Osteoblast (primary cell): ENCODE data around the gene TNF. TPM values are rescaled to one million over a fixed set of nuclear protein-coding genes. Genes with fewer than 3 reads are reported as not detected.
A peak's percentile ranks its signal among the peaks of the same experiment; 100 is the strongest.

Experiments
- DNase-seq: peaks from one replicate; pipeline ENCODE4 v3.0.0; 2011; ENCODE audit warnings: low spot score, mixed read lengths; ENCODE audit not compliant: insufficient read length; ENCODE audit errors: missing footprints
- H2AFZ ChIP-seq: 2 replicates; pipeline ENCODE4 v1.6.0; 2011; ENCODE audit warnings: mild to moderate bottlenecking, low read length
- H3K27ac ChIP-seq: 2 replicates; pipeline ENCODE4 v1.5.1; 2011; ENCODE audit warnings: mild to moderate bottlenecking, low read depth, low read length, moderate library complexity
- H3K27me3 ChIP-seq: 2 replicates; pipeline ENCODE4 v1.6.0; 2012; ENCODE audit warnings: mild to moderate bottlenecking, control low read depth, inconsistent platforms, low read length, moderate library complexity; ENCODE audit not compliant: insufficient read depth
- H3K36me3 ChIP-seq: 2 replicates; pipeline ENCODE4 v1.5.1; 2011; ENCODE audit warnings: mild to moderate bottlenecking, low read length, control low read depth, moderate library complexity; ENCODE audit not compliant: insufficient read depth
- H3K4me1 ChIP-seq: 2 replicates; pipeline ENCODE4 v1.5.1; 2011; ENCODE audit warnings: mild to moderate bottlenecking, low read length, control low read depth, moderate library complexity; ENCODE audit not compliant: insufficient read depth
- H3K4me2 ChIP-seq: 2 replicates; pipeline ENCODE4 v1.6.0; 2011; ENCODE audit warnings: mild to moderate bottlenecking, low read length; ENCODE audit not compliant: insufficient read depth
- H3K4me3 ChIP-seq: fragments of 200-600 bp; sonication (generic); 3 replicates; pipeline ENCODE4 v1.5.1; 2012; ENCODE audit warnings: mild to moderate bottlenecking, low read length, inconsistent platforms; ENCODE audit not compliant: insufficient read depth
- H3K79me2 ChIP-seq: 2 replicates; pipeline ENCODE4 v1.6.0; 2012; ENCODE audit warnings: mild to moderate bottlenecking, low read length, control low read depth, inconsistent platforms; ENCODE audit not compliant: insufficient read depth
- H3K9me3 ChIP-seq: 2 replicates; pipeline ENCODE4 v1.5.1; 2011; ENCODE audit warnings: low read depth, low read length, control low read depth
- H4K20me1 ChIP-seq: 2 replicates; pipeline ENCODE4 v1.6.0; 2012; ENCODE audit warnings: mild to moderate bottlenecking, low read length, control low read depth; ENCODE audit not compliant: insufficient read depth
- total RNA-seq: library from RNA; depleted of rRNA; stranded (reverse); fragments of >200 nt; gene quantifications from 2 replicates; pipeline ENCODE4 v1.2.3, GENCODE V29; 2012
- TF ChIP-seq, protein P1 (sequence below): IDR thresholded peaks from 2 replicates; pipeline ENCODE4 v1.5.1; 2011; ENCODE audit warnings: mild to moderate bottlenecking, low read depth, low read length, moderate library complexity; ENCODE audit errors: extremely low read depth

Gene TNF
- total RNA-seq, 1 donor, result not detected

DNA sequence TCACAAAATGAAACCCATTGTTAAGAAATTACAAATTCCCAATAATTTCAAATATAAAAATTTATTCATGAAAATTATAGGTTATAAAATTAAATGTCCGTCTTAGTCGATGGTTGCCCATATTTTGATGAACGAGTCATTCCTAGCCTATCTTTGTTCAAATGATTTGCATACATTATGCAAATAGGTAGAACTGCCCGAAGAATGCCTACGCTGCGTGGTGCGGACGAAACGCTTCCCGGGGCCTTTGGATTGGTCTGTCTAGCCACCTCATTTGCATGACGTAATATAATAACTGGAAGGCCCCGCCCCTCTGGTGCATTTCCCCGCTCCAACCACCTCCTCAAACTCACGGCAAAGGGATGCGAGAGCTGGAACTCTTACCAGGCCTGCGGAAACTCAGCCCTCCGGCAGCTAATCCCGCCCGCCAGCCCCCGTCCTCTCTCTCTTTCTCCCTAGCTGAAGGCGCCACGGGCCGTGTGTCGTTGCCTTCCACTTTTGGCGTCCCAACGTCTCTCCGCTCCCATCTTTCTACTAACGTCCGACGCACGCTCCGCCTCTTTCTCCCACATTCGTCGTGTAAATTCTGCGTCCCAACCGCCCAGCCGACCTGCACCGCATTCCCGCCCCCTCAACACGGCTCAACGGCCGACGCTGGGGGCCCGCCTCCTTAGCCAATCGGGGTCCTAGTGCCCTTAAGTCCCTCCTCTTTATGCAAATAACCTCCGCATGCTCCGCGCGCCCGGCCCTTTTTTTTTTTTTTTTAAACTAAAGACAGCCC lies 44.6 kb downstream of the TNF start:
- DNase-seq, result peak; percentile 98
- Histone ChIP-seq H3K4me3 (peak overlapping the region; percentile 99), H2AFZ (peak overlapping the region; percentile 96), H3K4me1 (peaks cover 18% of the 10 kb centered on the region), H4K20me1 (peaks cover 34% of the 10 kb centered on the region), H3K36me3 (peaks cover 27% of the 10 kb centered on the region), H3K79me2 (peaks cover 43% of the 10 kb centered on the region), H3K9me3 (no peaks in the 10 kb centered on the region), H3K27me3 (no peaks in the 10 kb centered on the region), H3K27ac (peak overlapping the region; percentile 99), H3K4me2 (peak overlapping the region; percentile 89)
- TF ChIP-seq, protein P1, sequence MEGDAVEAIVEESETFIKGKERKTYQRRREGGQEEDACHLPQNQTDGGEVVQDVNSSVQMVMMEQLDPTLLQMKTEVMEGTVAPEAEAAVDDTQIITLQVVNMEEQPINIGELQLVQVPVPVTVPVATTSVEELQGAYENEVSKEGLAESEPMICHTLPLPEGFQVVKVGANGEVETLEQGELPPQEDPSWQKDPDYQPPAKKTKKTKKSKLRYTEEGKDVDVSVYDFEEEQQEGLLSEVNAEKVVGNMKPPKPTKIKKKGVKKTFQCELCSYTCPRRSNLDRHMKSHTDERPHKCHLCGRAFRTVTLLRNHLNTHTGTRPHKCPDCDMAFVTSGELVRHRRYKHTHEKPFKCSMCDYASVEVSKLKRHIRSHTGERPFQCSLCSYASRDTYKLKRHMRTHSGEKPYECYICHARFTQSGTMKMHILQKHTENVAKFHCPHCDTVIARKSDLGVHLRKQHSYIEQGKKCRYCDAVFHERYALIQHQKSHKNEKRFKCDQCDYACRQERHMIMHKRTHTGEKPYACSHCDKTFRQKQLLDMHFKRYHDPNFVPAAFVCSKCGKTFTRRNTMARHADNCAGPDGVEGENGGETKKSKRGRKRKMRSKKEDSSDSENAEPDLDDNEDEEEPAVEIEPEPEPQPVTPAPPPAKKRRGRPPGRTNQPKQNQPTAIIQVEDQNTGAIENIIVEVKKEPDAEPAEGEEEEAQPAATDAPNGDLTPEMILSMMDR, result no peak

DNA sequence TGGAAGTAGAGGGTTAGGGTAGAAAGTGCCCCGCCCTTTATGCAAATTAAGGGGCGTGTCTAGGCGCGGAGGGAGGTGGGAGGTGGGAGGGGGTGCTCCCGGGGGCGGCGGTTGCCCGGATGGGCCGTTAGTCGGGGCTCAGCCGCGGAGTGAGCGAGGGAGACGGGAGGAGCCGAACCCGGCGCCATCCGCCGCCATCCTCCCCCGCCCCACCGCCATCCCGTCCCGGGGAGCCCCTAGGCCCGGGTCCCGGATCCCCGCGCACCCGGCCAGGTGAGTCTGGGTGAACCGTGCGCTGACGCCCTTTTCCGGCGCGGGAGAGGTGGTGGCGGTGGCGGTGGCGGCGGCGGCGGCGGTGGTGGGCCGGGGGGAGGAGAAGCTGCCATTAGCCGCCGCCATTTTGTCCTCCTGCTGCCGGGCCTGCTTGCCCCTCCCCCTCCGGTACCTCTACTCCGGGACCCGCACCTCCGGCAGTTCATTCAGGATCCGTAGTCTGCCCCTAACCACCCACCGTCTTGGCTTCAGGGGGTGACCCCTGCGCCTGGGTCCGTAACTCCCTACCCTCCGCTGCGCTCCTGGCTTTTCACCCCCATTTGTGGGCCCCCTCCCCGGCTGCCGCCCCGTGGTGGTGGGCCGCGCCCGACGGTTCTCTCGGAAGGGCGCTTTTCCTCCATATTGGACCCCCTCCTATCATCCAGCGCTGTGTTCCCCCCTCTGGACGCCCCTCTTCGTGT lies 45.4 kb downstream of the TNF start, which contains the start of gene PRRC2A:
Gene PRRC2A (plus strand): TSS at position 130 of the 734 bp plus-strand sequence. CDS start 2,075 bp downstream, outside the sequence.
- peak; percentile 98 for DNase-seq
- Histone ChIP-seq H3K79me2 (peaks cover 51% of the 10 kb centered on the region), H3K4me2 (peak within 1 kb of the TSS; percentile 95)

DNA sequence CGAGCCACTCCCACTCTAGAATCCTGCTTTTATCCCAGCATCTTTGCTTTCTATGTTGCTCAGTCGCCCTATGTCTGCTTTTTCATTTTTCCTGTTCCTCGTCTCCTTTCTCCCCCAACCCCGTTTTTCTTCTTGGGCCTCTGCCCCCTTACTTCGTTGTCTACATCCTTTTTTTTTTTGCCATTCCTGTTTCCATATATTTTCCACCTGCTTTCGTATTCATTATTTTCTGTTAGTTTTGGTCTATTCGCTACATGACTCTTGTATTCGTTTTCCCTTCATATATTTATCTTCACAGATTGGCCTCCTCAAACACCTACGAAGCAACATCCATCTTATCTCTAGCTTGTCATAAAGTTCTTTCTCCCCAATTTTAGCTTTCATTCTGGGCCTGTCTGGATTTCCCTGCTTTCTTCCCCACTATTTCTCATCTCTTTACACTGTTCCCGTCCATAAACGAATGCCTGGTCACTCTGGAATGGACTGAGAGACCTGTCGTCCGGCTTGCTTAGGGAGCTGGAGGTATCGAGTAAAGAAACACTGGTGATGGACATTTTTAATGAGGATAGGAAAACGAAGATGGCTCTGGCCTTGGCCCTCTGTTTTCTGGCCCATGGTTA lies 46.1 kb downstream of the TNF start:
- Histone ChIP-seq H4K20me1 (peaks cover 43% of the 10 kb centered on the region), H2AFZ (peak overlapping the region; percentile 70), H3K36me3 (peaks cover 41% of the 10 kb centered on the region), H3K79me2 (peaks cover 57% of the 10 kb centered on the region), H3K4me3 (peak overlapping the region; percentile 99), H3K9me3 (no peaks in the 10 kb centered on the region), H3K4me2 (peak overlapping the region; percentile 95), H3K27me3 (no peaks in the 10 kb centered on the region), H3K27ac (peak overlapping the region; percentile 91), H3K4me1 (peaks cover 18% of the 10 kb centered on the region)
- TF ChIP-seq, protein P1, result no peak
- DNase-seq, result peak; percentile 34

More for the DNA sequence above, 45.4 kb downstream of the TNF start, which contains the start of gene PRRC2A:
- H3K27me3 ChIP-seq, result no peaks in the 10 kb centered on the region
- TF ChIP-seq, protein P1, result no peak
- H4K20me1 ChIP-seq, result peaks cover 41% of the 10 kb centered on the region
- H3K27ac ChIP-seq, result peak within 1 kb of the TSS; percentile 99
- H3K4me3 ChIP-seq, result peak within 1 kb of the TSS; percentile 99
- H3K4me1 ChIP-seq, result peaks cover 18% of the 10 kb centered on the region
- no peaks in the 10 kb centered on the region for H3K9me3 ChIP-seq
- peak within 1 kb of the TSS; percentile 96 for H2AFZ ChIP-seq
- H3K36me3 ChIP-seq, result peaks cover 35% of the 10 kb centered on the region
